AG04449 (cell line): ENCODE measurements around the gene RAPGEF3.

Experiments used
- CTCF ChIA-PET: fragments of 350-600 bp; formaldehyde crosslinking; extraction: SDS; loops from one replicate; lab custom pipeline; 2021; ENCODE audit warnings: antibody characterized with exemption; lab: Yijun Ruan, JAX
- POLR2A ChIA-PET: fragments of 400-600, 350-600 bp; formaldehyde crosslinking; extraction: SDS; loops from one replicate; lab custom pipeline; 2020; ENCODE audit warnings: antibody characterized with exemption, inconsistent platforms; lab: Yijun Ruan, JAX
- DNase-seq: peaks from one replicate; pipeline ENCODE4 v3.0.0-alpha.2; 2010; ENCODE audit warnings: low read depth, low spot score
- H3K4me3 ChIP-seq: 2 replicates; pipeline ENCODE4 v1.5.1; 2011; ENCODE audit warnings: low read depth, mild to moderate bottlenecking, control low read depth, low read length
- TF ChIP-seq, protein P1 (sequence below): IDR thresholded peaks from one replicate; pipeline ENCODE4 v1.5.1; 2011; ENCODE audit warnings: mild to moderate bottlenecking, moderate library complexity, low read length, control low read depth, inconsistent platforms; ENCODE audit not compliant: insufficient read depth; ENCODE audit errors: missing control alignments

The RAPGEF3 gene

DNA sequence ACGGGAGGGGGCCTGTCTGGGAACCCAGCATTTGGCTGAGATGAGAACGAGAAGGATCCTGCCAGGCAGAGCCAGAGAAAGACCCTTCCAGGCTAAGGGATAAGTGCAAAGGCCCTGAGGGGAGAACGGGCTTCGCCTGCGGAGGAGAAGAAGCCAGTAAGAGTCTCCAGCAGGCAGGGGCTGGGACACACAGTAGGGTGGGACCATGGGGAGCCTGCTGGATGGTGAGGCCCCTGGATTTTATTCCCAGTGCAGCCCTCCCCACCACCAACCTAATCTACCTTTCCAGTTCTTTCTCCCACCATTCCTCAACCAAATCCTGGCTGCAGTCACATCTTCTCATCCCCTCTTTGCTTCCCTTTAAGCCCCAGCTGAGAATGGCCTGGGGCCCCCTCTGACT is 12.6 kb downstream of the RAPGEF3 start:
- ChIA-PET POLR2A (no interaction called here), CTCF (interaction anchor here (1.8 to 11.9 kb wide), 3 partner anchors 11 to 31 kb away, joined by 5 to 349 read pairs (median 308); partner anchors contain the start of genes ENDOU and RAPGEF3)

DNA sequence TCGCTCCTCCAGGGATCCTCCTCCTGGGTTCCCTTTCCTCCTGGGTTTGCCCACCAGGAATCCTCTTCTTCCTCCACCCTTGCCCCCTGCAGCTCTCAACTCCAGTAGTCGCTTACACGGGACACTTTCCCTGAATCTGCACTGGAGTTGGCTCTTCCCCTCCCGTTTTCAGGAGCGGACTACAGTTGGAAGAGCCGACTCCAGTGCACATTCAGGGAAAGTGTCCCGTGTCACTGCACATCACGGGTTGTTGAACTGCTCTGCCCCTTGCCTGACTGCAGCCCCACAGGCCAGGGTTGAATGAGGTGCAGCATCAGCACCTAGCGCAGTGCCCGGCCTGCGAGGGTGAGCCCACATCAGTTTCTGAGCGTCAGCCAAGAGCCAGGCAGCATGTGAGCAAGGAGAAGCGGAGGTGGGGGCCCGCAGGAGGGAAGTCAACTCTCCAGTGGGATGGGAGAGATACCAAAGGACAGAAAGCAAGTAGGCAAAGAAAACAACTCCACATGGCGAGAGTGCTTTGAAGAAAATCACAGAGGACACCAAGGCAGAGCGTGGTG is 13.1 kb downstream of the RAPGEF3 start:
- ChIA-PET POLR2A (no interaction called here), CTCF (interaction anchor here (1.3 to 36.9 kb wide), 7 partner anchors 9 to 94 kb away, joined by 3 to 1419 read pairs (median 308); partner anchors contain the start of genes ENDOU, RAPGEF3 and SLC48A1)
- no peak for DNase-seq
- TF ChIP-seq, protein P1, sequence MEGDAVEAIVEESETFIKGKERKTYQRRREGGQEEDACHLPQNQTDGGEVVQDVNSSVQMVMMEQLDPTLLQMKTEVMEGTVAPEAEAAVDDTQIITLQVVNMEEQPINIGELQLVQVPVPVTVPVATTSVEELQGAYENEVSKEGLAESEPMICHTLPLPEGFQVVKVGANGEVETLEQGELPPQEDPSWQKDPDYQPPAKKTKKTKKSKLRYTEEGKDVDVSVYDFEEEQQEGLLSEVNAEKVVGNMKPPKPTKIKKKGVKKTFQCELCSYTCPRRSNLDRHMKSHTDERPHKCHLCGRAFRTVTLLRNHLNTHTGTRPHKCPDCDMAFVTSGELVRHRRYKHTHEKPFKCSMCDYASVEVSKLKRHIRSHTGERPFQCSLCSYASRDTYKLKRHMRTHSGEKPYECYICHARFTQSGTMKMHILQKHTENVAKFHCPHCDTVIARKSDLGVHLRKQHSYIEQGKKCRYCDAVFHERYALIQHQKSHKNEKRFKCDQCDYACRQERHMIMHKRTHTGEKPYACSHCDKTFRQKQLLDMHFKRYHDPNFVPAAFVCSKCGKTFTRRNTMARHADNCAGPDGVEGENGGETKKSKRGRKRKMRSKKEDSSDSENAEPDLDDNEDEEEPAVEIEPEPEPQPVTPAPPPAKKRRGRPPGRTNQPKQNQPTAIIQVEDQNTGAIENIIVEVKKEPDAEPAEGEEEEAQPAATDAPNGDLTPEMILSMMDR = no peak
- no peak overlapping the region for H3K4me3 ChIP-seq

More for the DNA sequence above, 12.6 kb downstream of the RAPGEF3 start:
- TF ChIP-seq, protein P1 = no peak
- DNase-seq = no peak
- H3K4me3 ChIP-seq = no peak overlapping the region

DNA sequence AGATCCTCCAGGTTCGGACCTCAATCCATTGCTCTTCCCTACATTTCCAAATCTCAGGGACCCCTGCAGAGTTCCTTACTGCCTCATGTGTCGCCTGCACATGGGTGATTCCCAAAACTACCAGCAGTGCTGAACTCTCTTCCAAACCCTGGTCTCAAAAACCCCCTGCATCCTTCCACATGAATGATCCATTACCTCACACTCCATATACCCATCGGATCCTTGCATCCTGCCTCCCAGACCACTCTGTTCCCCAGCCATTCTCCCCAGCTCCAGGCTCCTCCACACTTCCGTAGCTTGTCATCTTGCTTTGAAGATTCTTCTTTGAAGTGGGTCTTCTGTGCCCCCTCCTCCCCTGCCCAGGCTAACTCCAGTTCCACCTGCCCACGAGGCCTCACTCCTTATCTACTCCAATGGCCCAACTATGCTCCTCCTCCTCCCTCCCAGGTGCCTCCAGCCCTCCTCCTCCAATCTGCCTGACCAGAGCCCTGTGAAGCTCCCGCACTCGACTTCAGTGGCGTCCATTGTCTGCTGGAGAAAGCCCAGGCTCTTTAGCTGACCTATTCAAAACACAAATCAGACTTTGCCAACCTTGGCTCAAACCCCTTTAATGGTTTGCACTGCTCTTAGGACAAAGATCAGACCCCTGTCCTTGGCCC is 13.8 kb downstream of the RAPGEF3 start:
- no peak for DNase-seq
- H3K4me3 ChIP-seq = no peak overlapping the region
- POLR2A ChIA-PET = no interaction called here
- TF ChIP-seq, protein P1 = no peak
- CTCF ChIA-PET = interaction anchor here (0.9 to 36.9 kb wide), 8 partner anchors 9 to 210 kb away, joined by 3 to 1419 read pairs (median 230); partner anchors contain the start of genes ENDOU, RAPGEF3 and SLC48A1

DNA sequence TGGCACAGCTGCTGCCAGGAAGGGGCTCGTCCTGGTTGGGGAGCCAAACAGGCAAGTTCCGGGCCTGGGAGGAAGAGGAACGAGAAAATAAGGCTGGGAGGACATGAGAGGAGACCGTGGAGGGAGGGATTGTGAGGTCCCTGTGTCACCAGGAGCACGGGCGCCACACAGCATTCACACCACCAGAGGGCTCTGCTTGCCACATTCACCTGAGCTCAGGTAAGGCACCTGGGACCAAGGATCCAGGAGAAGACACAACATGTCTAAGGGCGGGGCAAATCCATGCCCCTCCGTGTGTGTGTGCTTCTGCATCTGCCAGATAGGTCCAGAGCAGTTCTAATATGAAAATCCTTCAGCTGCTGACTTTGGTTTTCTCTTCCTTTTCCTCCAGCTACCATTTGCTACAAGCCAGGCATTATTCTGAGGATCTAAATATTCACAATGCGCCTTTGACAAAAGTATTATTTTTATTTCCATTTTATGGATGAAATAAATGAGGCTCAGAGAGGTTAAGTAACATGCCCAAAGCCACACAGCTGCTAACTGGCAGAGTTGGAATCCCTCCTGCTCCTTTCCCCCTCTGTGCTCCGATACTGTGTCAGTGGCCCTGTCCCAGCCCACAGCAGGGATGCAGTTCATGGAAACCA is 14.6 kb downstream of the RAPGEF3 start:
- TF ChIP-seq, protein P1 = peak; percentile 27
- CTCF ChIA-PET = interaction anchor here (0.7 to 36.9 kb wide), 11 partner anchors 8 to 211 kb away, joined by 3 to 1419 read pairs (median 34); partner anchors contain the start of genes ENDOU, RAPGEF3 and SLC48A1
- DNase-seq = no peak
- POLR2A ChIA-PET = no interaction called here
- no peak overlapping the region for H3K4me3 ChIP-seq

DNA sequence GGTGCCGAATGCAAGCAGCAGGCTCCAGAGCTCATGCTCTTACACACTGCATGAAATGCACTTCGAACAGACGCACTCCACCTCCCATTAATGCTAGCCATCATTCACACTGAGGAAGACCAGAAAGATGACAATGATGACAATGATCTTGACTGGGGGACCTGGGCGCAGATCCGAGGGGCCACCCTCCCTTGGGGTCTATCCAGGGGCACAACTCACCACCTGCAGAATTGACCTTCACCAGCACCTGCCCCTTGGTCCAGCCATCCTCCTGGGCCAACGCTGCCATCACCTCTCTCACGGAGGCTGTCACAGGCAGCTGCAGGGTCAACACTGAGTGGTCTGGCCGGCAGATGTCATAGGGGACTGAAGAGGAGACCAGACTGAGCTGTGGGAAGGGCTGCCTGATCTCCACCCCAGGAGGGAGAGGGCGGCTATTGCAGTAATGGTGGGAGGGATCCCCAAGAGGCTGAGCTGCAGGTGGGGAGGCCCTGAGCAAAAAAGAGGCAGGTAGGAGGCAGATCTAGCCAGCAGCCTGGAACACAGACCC is 15.3 kb downstream of the RAPGEF3 start:
- DNase-seq = no peak
- TF ChIP-seq, protein P1 = no peak
- no peak overlapping the region for H3K4me3 ChIP-seq
- ChIA-PET CTCF (interaction anchor here (0.6 to 36.9 kb wide), 24 partner anchors 13 to 220 kb away, joined by 3 to 1419 read pairs (median 8); partner anchors contain the start of genes ENDOU, RAPGEF3, RPAP3 and SLC48A1), POLR2A (no interaction called here)
